Stromal cell of bone marrow (primary cell): ENCODE results near the gene NT5C1B.
A peak's percentile ranks its signal among the peaks of the same experiment; 100 is the strongest.
"Not testable (repeated sequence)": the region's sequence is repeated elsewhere in the genome, so short reads cannot be mapped to it uniquely, and the experiment has no call there.

Experiments used
- DNase-seq: peaks from one replicate; pipeline ENCODE4 v3.0.0-alpha.2; 2012; ENCODE audit warnings: low read depth

The NT5C1B gene

GRCh38 chr2:18589354-18589753 lies at the start of gene NT5C1B:
NT5C1B (minus strand) TSS chr2:18589569; CDS start chr2:18589468, 101 bp downstream.
- DNase-seq = no peak

- no peak for DNase-seq
These were observed 47.8 kb upstream of the NT5C1B start for GRCh38 chr2:18637196-18637595.

- DNase-seq = not testable (repeated sequence)
These were observed 43.3 kb upstream of the NT5C1B start for GRCh38 chr2:18632699-18633098.

- DNase-seq = no peak
These were observed 41.6 kb upstream of the NT5C1B start for GRCh38 chr2:18630941-18631340.

GRCh38 chr2:18630541-18630940 lies 41.2 kb upstream of the NT5C1B start:
- no peak for DNase-seq

- no peak for DNase-seq
These were observed 40.7 kb upstream of the NT5C1B start for GRCh38 chr2:18630101-18630500.

GRCh38 chr2:18626958-18627650 lies 37.7 kb upstream of the NT5C1B start:
- no peak for DNase-seq

- no peak for DNase-seq
These were observed 36.9 kb upstream of the NT5C1B start for GRCh38 chr2:18626256-18626668.

- DNase-seq = no peak
These were observed 36.2 kb upstream of the NT5C1B start for GRCh38 chr2:18625563-18625962.

- DNase-seq = peak; percentile 55
These were observed 34.4 kb upstream of the NT5C1B start for GRCh38 chr2:18623782-18624181.

GRCh38 chr2:18620867-18621632 lies 31.7 kb upstream of the NT5C1B start:
- DNase-seq = no peak

GRCh38 chr2:18619091-18619490 lies 29.7 kb upstream of the NT5C1B start:
- no peak for DNase-seq

GRCh38 chr2:18614041-18614440 lies 24.7 kb upstream of the NT5C1B start:
- DNase-seq = no peak

GRCh38 chr2:18612133-18612532 lies 22.8 kb upstream of the NT5C1B start:
- DNase-seq = no peak

GRCh38 chr2:18611604-18612003 lies 22.2 kb upstream of the NT5C1B start:
- DNase-seq = no peak

- no peak for DNase-seq
These were observed 21.8 kb upstream of the NT5C1B start for GRCh38 chr2:18611184-18611583.

GRCh38 chr2:18610651-18611050 lies 21.3 kb upstream of the NT5C1B start:
- DNase-seq = no peak

- no peak for DNase-seq
These were observed 20.7 kb upstream of the NT5C1B start for GRCh38 chr2:18610090-18610489.

- no peak for DNase-seq
These were observed 15.7 kb upstream of the NT5C1B start for GRCh38 chr2:18605115-18605514.

GRCh38 chr2:18604531-18604885 lies 15.1 kb upstream of the NT5C1B start:
- no peak for DNase-seq

GRCh38 chr2:18603854-18604530 lies 14.6 kb upstream of the NT5C1B start:
- DNase-seq = no peak

- no peak for DNase-seq
These were observed 12.9 kb upstream of the NT5C1B start for GRCh38 chr2:18602298-18602697.

GRCh38 chr2:18600255-18600613 lies 10.9 kb upstream of the NT5C1B start:
- no peak for DNase-seq
